Activated CD8-positive, alpha-beta memory T cell treated with anti-CD3 and anti-CD28 coated beads, Interleukin-2, amount 50 U/mL, for 4 hours (primary cell): ENCODE measurements around the gene CYLD.

ENCODE experiments used
- DNase-seq: peaks from one replicate; pipeline ENCODE4 v3.0.0-alpha.2; 2020

Gene CYLD

GRCh38 chr16:50848755-50849514 is 107.0 kb downstream of the CYLD start:
- DNase-seq = no peak
